ENCODE results near the gene GDF10.

The GDF10 gene

DNA sequence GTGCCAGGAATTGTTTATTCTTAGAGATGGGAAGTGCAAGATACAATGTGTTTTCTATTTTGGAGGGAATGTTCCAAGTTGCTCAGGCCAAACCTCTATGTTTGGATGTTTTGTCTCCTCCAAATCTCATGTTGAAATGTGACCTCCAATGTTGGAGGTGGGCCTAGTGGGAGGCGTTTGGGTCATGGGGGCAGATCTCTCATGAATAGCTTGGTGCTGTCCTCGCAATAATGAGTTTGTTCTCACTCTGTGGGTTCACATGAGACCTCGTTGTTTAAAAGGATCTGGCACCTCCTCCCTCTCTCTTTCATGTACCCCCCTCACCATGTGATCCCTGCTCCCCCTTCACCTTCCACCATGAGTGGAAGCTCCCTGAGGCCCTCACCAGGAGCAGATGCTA, 8.3 kb upstream of the GDF10 start:
- DNase-seq (ENCODE audit: low read depth in 1 of 2, low spot score in 1 of 2): no peak

DNA sequence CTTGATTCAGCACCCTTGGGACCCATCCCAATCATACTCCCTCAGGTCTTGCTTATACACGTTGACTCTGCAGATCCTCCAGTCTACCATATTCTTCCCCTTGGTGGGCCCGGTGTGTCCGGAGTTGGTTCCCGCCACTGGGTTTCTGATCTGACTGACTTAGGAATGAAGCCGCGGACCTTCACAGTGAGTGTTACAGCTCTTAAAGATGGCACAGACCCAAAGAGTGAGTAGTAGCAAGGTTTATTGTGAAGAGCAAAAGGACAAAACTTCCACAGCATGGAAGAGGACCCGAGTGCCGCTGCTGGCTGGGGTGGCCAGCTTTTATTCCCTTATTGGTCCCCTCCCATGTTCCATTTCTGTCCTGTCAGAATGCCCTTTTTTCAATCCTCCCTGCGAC, 5.9 kb upstream of the GDF10 start:
- DNase-seq (ENCODE audit: low read depth in 1 of 2, low spot score in 1 of 2): no peak

DNA sequence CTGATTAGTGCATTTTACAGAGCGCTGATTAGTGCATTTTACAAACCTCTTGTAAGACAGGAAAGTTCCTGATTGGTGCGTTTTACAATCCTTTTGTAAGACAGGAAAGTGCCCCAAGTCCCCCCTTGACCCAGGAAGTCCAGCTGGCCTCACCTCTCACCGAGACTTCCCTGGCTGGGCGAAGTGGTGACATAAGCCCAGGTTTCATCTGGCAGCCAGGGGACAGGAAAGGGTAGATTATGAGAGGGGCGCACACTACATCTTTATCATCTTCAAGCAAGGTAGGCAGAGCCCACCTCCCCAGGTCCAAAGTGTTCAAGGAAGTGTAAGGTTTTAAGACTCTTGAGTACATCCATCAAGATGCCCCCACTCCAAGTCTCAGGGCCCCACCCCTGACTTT, 5.5 kb upstream of the GDF10 start:
- no peak for DNase-seq (ENCODE audit: low read depth in 1 of 2, low spot score in 1 of 2)

DNA sequence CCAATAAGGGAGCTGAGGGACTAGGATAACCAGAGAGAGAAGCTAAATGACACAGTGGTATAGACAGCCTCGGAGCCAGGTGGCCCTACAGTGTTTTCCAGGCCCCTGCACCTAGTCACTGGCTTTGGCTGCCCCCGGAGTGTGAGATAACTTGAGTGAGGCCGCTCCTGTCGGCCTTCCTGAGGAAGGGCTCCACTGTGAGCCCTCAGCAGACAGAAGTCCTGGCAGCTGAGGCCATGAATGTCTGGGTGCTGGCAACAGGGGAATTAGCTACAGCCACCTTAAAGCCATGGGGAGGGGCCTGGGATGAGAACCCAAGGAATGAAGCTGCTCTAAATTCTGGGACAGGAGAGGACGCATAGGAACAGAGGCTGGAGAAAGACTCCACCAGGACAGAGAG, 4.6 kb upstream of the GDF10 start:
- no peak for DNase-seq (ENCODE audit: low read depth in 1 of 2, low spot score in 1 of 2)

DNA sequence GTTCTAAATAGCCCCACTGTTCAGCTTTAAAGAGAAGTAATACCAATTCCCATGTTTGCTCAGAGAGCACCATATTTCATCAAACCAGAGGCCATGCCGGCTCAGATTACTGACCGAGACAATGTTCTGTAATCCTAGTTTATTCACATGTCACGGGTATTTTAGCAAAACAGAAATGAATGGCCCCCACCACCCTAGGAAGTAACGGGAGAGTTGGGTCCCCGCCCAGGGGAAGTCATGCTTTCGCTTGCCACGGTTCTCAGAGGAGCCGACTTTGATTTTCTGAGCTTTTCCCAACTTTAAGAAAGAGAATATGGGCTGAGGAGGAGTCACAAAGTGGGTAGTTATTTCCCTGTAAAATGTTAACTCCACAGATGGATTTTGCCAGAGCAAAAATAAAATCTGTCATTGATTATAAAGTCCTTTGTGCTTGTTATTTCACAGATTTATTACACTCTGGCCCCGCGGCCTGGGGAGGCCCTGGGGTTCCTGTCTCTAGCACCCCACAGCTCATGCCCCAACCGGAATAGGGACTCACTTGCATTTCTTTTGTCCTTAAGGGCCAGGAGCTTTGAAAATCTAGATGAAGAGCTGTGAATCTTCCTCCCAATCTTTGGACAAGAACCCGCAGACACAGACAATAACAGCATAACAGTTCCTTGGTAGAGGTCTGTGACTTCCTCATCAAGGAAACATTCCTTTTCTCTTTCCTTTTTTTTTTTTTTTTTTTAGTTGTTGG, 3.7 kb upstream of the GDF10 start:
- no peak for DNase-seq (ENCODE audit: low read depth in 1 of 2, low spot score in 1 of 2)

DNA sequence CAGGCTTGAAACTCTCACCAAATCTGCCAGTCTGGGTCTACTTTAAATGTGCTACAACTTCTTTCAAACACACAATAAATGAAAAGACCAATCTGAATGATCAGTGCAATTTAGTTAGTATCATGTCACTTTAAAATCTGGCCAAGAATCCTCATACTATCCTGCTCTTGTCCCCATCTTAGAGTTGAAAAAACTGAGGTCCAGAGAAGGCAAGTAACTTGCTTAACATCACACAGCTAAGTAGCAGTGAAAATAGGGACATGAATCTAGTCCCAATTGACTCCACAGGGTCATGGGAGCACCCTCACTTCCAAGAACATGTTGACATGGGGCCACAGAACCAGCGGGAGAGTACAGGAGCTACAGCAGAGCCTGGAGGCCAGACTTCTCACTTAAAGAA, 3.1 kb upstream of the GDF10 start:
- no peak for DNase-seq (ENCODE audit: low read depth in 1 of 2, low spot score in 1 of 2)

DNA sequence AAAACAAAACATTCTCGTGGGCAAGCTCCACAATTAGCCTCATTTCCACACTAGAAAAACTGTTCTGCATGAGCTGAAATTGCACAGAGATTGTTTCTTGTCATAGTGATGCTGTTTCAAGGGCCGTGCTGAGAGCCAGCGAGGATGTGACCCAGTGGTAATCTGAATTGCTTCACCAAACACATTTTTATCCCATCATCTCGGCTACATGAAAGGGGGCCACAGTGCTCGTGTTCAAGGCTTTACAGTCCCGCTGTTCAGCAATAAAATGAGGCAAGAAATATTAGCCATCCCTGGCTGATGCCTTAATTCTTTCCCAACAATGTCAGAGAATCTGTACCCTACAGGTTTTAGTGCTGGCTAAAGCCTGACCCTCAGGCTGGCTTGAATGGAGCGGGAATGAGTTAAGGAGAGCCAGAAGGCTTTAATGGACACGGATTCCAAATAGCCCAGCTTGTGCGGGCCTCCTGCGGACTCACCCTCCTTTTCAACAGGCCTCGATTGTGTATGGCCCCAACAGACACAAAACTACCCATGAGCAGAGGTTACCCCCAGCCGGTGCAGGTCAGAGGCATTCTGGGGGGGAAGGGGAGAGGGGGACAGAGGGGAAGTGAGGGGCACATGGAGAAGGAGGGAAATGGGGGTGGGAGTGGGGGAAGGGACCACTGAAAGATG, 2.0 kb upstream of the GDF10 start:
- DNase-seq (ENCODE audit: low read depth in 1 of 2, low spot score in 1 of 2): no peak

DNA sequence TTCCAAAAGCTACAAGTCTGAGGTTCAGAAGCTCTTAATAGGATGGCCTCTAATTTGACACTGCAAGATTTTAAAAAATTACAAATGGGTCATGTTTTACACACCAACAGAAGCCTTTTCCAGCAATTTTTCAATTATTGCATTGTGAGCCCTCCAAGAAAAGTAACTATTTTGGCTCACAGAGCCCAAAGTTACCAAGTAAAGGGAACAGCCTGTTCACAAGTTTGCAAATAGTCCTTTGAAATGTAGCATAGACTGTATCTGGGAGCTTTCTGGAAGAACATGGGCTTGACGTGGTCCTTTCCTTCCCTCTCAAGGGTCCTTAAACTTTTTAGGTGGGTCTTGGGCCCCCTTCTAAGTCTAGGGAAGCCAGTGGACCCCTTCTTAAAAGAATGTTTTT, 1.3 kb upstream of the GDF10 start:
- no peak for DNase-seq (ENCODE audit: low read depth in 1 of 2, low spot score in 1 of 2)

DNA sequence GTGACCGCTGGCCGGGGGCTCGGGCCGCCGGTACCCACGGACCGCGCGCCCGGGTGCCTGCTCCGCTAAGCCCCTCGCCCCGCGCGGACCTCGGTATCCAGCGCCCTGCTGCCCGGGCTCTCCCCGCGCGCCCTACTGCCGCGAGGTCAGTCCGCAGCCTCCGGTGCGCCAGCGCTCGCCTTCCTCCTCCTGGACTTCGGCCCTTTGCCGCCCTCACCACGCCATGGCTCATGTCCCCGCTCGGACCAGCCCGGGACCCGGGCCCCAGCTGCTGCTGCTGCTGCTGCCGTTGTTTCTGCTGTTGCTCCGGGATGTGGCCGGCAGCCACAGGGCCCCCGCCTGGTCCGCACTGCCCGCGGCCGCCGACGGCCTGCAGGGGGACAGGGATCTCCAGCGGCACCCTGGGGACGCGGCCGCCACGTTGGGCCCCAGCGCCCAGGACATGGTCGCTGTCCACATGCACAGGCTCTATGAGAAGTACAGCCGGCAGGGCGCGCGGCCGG, 483 bp downstream of the GDF10 start:
- DNase-seq (ENCODE audit: low read depth in 1 of 2, low spot score in 1 of 2): no peak

DNA sequence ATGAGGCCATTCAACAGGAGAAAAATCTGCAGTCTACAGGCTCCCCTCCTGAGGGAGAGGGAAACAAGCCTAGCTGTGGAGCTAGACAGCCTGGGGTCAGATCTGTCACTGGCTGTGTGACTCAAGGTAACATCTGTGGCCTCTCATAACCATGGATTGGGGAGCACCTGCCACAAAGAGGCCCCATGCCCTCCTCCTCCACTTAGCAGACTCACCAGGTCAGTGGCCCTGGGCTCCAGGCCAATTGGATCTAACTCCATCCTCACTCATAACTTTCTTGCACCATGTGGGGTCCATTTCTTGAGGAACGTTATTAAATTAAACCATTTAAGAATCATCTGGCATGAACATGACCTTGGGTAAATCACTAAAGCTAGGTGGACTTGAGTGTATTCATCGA, 1.8 kb downstream of the GDF10 start:
- no peak for DNase-seq (ENCODE audit: low read depth in 1 of 2, low spot score in 1 of 2)

DNA sequence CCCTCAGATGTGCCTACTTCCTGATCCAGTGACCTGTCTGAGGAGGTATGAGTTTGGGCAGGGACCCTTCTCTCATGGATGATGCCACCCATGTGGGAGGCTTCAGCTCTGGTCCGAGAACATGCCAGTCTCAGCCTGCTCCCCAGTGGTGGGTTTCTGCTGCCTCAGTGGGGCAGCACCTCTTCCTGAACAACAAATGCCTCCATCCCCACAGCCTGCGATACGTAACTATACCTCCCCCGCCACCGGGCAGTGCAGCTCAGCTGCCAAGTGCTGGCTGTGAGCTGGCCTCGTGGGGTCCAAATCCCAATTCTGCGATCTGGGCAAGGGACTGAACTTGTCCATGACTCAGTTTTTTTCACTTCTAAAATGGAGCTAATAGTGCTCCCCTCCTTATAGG, 3.1 kb downstream of the GDF10 start:
- no peak for DNase-seq (ENCODE audit: low read depth in 1 of 2, low spot score in 1 of 2)

DNA sequence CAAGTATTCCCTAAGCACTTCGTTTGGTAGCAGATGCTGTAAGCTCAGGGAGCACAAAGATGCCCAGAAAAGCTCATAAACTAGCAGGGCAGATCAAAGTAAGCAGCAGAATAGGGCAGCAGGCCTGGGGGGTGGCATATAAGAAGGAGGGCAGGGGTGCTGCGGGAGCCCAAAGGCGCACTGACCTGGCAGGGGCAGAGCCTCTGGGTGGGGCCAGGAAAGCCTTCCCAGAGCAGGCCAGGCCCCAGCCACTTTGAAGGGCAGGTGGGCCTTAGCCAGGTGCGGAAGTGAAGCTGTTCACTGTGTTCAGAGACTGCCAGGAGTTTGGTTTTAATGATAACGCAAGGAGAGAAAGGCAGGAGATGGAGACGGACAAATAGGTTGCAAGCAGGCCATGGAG, 3.9 kb downstream of the GDF10 start:
- no peak for DNase-seq (ENCODE audit: low read depth in 1 of 2, low spot score in 1 of 2)

DNA sequence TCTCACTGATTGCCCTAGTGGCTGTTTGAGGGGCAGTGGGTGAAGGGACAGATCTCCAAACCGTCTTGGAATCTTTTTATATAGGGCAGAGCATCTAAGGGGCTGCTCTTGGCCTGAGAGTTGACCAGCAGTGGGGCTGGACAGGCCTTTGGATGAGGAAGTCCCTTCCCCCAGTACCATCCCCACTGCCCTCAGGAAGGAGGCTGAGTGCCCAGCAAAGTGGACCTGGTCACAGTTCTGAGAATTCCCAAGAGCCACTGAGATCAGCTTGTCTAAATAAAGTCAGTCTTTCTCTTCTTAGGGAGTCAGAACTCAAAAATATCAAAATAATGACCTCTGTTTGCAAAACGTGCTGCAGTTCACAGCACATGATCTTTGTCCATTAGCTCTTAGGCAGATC, 5.6 kb downstream of the GDF10 start:
- DNase-seq (ENCODE audit: low read depth in 1 of 2, low spot score in 1 of 2): no peak

DNA sequence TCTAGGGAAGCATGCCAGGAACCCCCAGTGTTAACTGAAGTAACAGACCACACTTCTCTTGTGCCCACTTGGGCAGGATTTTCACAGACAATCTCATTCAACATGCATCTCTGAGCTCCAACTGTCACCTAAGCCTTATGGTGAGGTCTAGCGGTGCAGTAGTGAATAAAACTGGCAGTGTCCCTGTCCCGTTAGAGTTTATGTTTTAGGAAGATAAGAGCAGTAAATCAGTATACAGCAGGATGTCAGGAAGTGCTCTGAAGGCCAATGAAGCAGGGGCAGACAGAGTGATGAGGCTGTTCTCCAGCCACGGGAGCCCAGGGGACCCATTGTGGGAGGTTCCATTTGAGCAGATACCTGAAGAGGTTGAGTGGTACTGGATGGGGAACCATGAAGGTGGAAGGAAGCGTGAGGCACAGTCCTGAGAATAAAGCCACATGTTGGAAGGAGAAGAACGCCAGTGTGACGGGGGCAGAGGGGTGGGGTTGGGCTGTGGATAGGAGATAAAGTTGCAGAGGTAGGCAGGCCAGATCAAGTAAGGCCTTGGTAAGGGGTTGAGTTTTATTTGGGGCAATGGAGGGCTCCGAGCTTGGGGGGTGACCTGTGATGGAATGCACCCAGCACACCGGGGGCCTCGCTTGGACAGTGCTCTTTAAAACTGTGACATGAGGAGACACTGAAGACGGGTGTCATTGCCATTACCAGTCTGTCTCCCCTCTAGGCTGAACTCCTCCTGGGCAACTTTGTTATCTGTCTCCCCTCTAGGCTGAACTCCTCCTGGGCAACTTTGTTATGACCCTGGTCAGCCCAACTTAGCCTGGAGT, 6.6 kb downstream of the GDF10 start:
- no peak for DNase-seq (ENCODE audit: low read depth in 1 of 2, low spot score in 1 of 2)

DNA sequence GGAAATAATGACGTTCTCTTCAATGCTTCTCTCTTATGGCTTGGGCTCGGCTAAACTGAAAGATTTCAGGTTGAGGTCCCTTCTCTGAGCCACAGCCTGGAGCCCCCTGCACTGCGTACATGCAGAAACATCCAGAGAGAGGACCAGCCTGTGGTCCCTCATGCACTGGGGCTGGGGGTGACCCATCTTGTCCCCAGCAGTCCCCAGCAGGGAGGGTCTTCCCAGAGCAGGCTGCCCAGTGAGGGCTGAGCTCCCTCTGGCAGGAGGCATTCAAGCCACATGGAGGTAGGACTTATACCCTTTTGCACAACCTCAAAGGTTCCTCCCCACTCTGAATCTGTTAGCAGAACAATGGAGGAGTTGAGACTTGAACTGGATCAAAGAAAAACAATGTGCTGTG, 7.4 kb downstream of the GDF10 start:
- DNase-seq (ENCODE audit: low read depth in 1 of 2, low spot score in 1 of 2): no peak

DNA sequence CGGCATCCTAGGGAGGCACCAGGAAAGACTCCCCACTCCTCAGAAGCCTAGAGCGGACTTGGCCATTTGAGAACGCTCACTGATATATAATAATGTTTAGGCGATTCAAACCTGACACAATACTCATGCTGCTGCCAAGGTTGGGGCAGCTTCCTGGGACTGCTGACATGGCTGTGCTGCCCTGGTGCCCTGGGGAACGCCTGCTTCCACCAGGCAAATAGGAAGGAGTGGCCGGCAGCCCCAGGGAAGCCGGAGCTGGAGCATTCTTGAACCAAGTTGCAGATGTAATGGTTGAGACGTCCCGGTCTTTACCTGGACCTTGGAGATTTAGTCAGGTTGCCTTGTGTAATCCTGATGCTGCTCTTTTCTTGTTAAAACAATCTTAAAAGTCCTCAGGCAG, 8.8 kb downstream of the GDF10 start:
- DNase-seq (ENCODE audit: low read depth in 1 of 2, low spot score in 1 of 2): no peak

DNA sequence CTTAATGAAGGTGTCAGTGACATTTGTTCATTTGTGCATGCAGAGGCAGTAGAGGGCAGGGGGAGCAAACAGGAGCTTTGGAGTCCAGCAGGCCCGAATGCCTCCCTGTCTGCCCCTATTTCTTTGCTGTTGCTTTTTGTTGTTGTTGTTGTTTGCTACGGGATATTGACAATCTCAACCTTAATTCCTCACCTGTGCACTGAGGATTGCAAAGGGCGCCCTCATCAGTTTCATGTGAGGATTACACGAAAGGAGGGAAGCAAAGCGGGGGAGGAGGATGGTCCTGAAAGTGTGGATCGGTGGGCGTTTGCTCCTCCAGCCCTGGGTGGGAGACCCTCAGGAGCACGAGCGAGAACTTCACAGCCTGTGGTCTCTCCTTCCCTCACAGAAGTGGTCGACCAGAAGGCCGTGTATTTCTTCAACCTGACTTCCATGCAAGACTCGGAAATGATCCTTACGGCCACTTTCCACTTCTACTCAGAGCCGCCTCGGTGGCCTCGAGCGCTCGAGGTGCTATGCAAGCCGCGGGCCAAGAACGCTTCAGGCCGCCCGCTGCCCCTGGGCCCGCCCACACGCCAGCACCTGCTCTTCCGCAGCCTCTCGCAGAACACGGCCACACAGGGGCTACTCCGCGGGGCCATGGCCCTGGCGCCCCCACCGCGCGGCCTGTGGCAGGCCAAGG, 9.6 kb downstream of the GDF10 start:
- no peak for DNase-seq (ENCODE audit: low read depth in 1 of 2, low spot score in 1 of 2)

DNA sequence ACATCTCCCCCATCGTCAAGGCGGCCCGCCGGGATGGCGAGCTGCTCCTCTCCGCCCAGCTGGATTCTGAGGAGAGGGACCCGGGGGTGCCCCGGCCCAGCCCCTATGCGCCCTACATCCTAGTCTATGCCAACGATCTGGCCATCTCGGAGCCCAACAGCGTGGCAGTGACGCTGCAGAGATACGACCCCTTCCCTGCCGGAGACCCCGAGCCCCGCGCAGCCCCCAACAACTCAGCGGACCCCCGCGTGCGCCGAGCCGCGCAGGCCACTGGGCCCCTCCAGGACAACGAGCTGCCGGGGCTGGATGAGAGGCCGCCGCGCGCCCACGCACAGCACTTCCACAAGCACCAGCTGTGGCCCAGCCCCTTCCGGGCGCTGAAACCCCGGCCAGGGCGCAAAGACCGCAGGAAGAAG, 10.1 kb downstream of the GDF10 start:
- DNase-seq (ENCODE audit: low read depth in 1 of 2, low spot score in 1 of 2): no peak

DNA sequence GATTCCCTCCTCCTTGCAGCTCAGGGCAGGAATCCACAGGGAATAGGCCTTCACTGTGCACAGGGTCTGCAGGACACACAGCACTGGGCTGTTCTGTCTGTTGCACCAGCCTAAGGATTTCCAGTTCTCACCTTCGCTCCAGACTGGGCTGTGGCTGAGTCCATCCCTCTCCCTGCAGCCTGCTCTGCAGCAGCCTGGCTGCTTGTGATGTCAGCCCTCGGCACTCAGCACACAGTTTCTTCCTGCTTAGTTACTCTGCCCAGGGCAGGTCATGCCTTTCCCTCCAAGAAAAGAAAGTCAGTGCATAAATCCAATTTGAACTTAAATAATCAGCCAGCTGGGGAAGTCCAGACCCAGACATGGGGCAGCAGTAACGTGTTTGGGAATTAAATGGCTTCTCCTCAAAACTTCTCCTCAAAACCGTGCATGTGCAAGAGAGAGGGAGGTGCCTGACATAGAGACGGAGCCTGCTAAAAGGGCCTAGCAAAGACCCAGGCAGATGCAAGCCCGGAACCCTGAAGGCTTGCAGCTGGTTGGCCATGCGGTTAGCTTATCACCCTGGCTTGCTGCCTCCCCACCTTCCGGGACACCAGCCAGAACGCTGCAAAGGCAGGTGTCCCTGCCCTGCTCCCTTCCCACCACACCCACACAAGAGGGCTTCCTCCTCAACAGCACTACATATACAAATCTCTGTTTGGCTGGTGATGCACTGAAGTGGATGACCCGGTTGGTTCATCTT, 11.4 kb downstream of the GDF10 start:
- peak in 1 of 2 donors; percentile 16 for DNase-seq (ENCODE audit: low read depth in 1 of 2, low spot score in 1 of 2)

DNA sequence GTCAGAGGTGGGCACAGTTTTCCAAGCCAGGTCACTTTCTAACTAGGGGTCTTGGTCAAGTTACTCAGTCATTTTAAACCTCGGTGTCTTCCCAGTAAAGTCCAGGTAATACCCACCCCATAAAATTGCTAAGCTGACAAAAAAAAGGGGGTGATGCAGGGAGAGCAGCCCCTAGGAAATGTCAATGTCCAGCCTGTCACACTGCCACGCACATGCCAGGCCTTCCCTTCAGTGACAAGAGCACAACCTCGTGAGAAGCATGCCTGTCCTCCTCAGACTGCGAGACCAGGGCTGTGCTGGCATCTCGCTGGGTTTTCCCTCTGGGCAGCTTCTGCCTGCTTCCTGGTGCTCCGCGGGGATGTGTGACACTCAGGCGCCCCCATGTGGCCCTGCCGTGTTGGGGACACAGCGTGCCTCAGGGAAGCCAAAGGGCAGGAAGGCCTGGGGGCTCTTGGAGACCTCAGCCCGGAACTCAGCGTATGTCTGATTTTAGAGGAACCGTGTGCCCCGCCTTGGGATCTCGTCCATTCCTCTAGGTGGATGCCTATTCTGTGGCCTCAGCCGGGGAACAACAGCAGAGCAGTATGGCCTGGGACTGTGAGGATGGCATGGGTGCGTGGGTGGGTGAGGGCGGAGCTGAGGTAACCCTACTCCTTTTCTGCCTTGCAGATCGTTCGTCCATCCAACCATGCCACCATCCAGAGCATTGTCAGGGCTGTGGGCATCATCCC, 12.1 kb downstream of the GDF10 start:
- peak; percentile 71 to 80 for DNase-seq (ENCODE audit: low read depth in 1 of 2, low spot score in 1 of 2)

Measured in stimulated activated CD4-positive, alpha-beta T cell treated with anti-CD3 and anti-CD28 coated beads, Interleukin-15, amount 100 ng/mL, for 1 hour (primary cell).